Measurements from ENCODE around the gene PPM1N. TPM values are rescaled to one million over a fixed set of nuclear protein-coding genes. Genes with fewer than 3 reads are reported as not detected.
A peak's percentile ranks its signal among the peaks of the same experiment; 100 is the strongest.

PPM1N gene
- total RNA-seq, 6 experiments from 2014 or later = 0.80 to 1.3 (median 1.1) TPM

DNA sequence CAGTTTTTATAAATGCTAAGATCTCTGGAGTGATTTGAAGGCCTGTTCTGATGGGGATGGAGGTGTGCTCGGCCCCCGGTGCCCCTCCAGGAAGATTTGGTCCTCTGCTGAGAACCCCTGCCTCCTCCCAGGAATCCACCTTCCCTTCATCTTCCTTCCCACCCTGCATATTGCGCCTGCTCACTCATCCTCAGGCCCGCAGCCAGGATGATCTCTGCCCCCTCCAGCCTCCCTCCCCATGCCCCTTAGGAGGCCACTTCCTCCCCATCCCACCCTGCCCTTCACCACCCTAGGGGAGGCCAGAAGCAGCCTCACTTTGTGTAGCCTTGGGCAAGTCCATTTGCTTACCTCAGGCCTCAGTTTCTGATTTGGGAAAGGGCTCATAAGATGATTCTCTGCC lies 28.7 kb downstream of the PPM1N start:
- Mint-ChIP-seq H3K4me3 (no peak overlapping the region), H3K9me3 (peaks cover 10% of the 10 kb centered on the region), H3K4me1 (ENCODE audit: low read depth) (peaks cover 30% of the 10 kb centered on the region), H3K36me3 (ENCODE audit: low read depth) (peaks cover 52% of the 10 kb centered on the region), H3K27ac (no peak overlapping the region), H3K27me3 (ENCODE audit: insufficient read depth) (peaks cover 14% of the 10 kb centered on the region; the same call in 1 of the 2 replicates)
- TF ChIP-seq, protein P1, sequence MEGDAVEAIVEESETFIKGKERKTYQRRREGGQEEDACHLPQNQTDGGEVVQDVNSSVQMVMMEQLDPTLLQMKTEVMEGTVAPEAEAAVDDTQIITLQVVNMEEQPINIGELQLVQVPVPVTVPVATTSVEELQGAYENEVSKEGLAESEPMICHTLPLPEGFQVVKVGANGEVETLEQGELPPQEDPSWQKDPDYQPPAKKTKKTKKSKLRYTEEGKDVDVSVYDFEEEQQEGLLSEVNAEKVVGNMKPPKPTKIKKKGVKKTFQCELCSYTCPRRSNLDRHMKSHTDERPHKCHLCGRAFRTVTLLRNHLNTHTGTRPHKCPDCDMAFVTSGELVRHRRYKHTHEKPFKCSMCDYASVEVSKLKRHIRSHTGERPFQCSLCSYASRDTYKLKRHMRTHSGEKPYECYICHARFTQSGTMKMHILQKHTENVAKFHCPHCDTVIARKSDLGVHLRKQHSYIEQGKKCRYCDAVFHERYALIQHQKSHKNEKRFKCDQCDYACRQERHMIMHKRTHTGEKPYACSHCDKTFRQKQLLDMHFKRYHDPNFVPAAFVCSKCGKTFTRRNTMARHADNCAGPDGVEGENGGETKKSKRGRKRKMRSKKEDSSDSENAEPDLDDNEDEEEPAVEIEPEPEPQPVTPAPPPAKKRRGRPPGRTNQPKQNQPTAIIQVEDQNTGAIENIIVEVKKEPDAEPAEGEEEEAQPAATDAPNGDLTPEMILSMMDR (IDR thresholded peaks at IDR 0.05) = no peak
- DNase-seq = no peak

DNA sequence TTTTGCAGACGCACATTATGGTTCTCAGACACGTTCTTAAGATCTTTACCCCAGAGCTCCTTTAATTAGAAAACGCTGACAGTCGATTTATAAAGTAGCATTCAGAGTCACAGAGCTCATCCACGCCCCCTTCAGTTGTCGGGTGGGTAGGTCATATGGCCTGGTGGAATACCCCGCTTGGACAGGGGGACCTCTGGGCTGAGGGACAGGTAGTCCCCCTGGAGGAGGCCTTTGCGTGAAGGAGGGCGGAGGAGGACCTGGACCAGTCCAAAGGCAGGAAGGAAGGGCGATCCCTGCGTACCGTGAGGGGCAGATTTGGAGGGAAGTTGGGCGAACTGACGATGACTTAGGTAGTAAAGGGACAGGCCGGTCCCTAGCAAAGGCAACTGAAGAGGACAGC lies 29.5 kb downstream of the PPM1N start:
- H3K4me3 Mint-ChIP-seq = no peak overlapping the region

DNA sequence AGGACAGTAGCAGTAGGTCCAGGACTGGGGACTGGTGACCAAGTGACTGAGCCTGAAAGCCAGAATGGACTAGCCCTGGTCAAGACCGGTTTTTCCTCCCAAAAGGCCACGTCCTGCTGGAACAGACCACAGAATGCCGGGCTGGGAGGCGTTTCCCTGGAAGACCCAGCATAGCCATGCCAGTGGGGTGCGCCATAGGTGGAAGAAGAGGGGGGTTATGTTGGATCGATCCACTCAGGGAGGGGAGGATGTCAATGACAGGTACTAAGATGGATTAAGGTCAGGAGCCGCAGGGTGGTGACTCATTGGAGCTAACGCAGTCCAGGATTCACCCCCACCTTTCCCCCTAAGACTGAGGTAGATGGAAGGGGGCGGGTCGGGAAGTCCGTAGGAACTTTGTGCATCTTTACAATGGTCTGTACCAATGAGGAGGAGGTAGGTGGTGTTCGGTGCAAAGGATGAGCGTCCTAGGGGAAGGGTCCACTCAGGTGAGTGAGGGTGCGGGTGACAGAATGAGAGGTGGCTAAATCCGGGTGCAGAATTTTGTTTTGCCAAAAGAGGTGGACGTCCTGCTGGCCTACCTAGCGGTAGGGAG lies 30.0 kb downstream of the PPM1N start:
- Mint-ChIP-seq H3K9me3 (peaks cover 10% of the 10 kb centered on the region), H3K27ac (peak overlapping the region; percentile 40; the same call in 1 of the 2 replicates), H3K27me3 (ENCODE audit: insufficient read depth) (peaks cover 19% of the 10 kb centered on the region), H3K4me1 (ENCODE audit: low read depth) (peaks cover 24% of the 10 kb centered on the region), H3K4me3 (no peak overlapping the region; the same call in 1 of the 2 replicates), H3K36me3 (ENCODE audit: low read depth) (peaks cover 51% of the 10 kb centered on the region)
- TF ChIP-seq, protein P1 (IDR thresholded peaks at IDR 0.05) = no peak
- DNase-seq = no peak

More for the DNA sequence above, 29.5 kb downstream of the PPM1N start:
- peaks cover 53% of the 10 kb centered on the region for H3K36me3 Mint-ChIP-seq (ENCODE audit: low read depth)
- H3K27ac Mint-ChIP-seq = no peak overlapping the region
- TF ChIP-seq, protein P1 (IDR thresholded peaks at IDR 0.05) = no peak
- DNase-seq = no peak
- peaks cover 10% of the 10 kb centered on the region for H3K9me3 Mint-ChIP-seq
- H3K27me3 Mint-ChIP-seq (ENCODE audit: insufficient read depth) = peaks cover 14% of the 10 kb centered on the region
- H3K4me1 Mint-ChIP-seq (ENCODE audit: low read depth) = peaks cover 29% of the 10 kb centered on the region

DNA sequence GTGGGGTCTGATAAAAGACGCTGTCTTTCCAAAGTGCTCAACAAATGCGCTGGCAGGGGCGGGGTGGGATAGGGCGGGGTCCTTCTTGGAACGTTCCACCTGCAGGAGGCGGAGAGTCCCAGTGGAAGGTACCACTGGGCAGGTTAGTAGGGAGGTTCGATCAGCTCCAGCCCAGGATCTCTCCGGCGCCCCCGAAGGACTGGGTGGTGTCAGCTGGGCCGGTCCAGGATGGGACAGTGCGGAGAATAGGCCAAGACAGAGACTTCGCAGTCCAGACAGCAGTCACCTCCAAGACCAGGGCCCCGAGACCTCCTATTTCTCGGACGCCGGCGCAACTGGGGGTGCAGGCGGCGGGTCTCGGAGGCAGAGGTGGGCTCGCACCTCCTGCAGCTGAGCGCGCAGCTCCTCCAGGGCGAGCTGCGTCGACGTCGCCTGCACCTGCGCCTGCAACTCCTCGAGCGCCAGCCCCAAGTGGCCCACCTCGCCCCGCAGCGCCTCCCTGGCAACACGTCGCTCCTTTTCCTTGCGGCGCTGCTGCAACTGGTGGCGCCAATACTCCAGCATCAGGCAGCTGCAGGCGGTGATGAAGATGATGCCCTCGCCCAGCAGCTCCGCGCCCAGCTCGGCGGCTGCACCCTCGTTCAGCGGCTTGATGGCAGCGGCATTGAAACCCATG lies 30.6 kb downstream of the PPM1N start:
- TF ChIP-seq, protein P1 (IDR thresholded peaks at IDR 0.05) = no peak
- Mint-ChIP-seq H3K36me3 (ENCODE audit: low read depth) (peaks cover 45% of the 10 kb centered on the region), H3K27ac (no peak overlapping the region), H3K27me3 (ENCODE audit: insufficient read depth) (peaks cover 15% of the 10 kb centered on the region), H3K9me3 (peaks cover 10% of the 10 kb centered on the region), H3K4me1 (ENCODE audit: low read depth) (peaks cover 18% of the 10 kb centered on the region), H3K4me3 (no peak overlapping the region)
- no peak for DNase-seq

DNA sequence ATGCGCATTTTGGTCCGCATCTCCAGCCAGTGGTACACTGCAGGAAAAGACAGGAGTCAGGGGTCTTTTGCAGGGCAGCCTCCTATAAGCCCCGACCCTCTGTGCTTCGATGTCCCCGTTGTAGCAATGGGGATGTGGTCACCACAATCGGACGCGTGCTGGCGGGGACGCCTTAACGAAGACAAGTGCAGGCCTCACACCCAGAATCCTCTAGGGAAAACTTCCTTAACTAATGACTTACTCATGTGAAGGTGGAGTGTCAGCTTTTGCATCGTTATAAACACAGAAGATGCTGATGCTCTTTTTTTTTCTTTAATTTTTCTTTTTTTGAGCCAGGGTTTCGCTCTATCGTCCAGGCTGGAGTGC lies 31.2 kb downstream of the PPM1N start:
- DNase-seq = no peak
- TF ChIP-seq, protein P1 (IDR thresholded peaks at IDR 0.05) = no peak
- no peak overlapping the region for H3K4me3 Mint-ChIP-seq
- peaks cover 43% of the 10 kb centered on the region for H3K36me3 Mint-ChIP-seq (ENCODE audit: low read depth)
- H3K27ac Mint-ChIP-seq = no peak overlapping the region
- peaks cover 10% of the 10 kb centered on the region for H3K9me3 Mint-ChIP-seq
- H3K4me1 Mint-ChIP-seq (ENCODE audit: low read depth) = peaks cover 15% of the 10 kb centered on the region; the same call in 1 of the 2 replicates
- H3K27me3 Mint-ChIP-seq (ENCODE audit: insufficient read depth) = peaks cover 11% of the 10 kb centered on the region
